K562 (cell line): Measurements from ENCODE around the gene PDE12.

Experiments
- CTCF ChIP-seq, 3 experiments: IDR thresholded peaks in 2 of 3; conservative IDR thresholded peaks in 1 of 3; 2 replicates each; pipeline ENCODE4 v1.5.1; 2011 to 2012; ENCODE audit warnings: low read length in 3 of 3, mild to moderate bottlenecking in 3 of 3, control low read depth in 2 of 3, improper control_type of control experiment in 1 of 3, inconsistent platforms in 1 of 3, low read depth in 1 of 3, mixed read lengths in 1 of 3, moderate library complexity in 1 of 3; ENCODE audit not compliant: insufficient read depth in 2 of 3
- IRF1 ChIP-seq: sonication (generic); formaldehyde crosslinking; IDR thresholded peaks from 2 replicates; pipeline ENCODE4 v1.8.0; 2022; ENCODE audit warnings: missing genetic modification reagents, mild to moderate bottlenecking, borderline replicate concordance
- NFE2 ChIP-seq: IDR thresholded peaks from 2 replicates; pipeline ENCODE4 v1.6.1; 2014; ENCODE audit warnings: antibody characterized with exemption, low read depth
- POLR2A ChIP-seq: fragments of 450-650 bp; conservative IDR thresholded peaks from 2 replicates; pipeline ENCODE4 v1.6.1; 2016
- POLR2AphosphoS5 ChIP-seq: IDR thresholded peaks from 2 replicates; pipeline ENCODE4 v1.6.1; 2011; ENCODE audit warnings: mild to moderate bottlenecking, low read depth, low read length, moderate library complexity; ENCODE audit not compliant: control insufficient read depth, insufficient read depth
- REST ChIP-seq, 2 experiments: fragments of 450-650 bp; formaldehyde crosslinking in 1 of 2; IDR thresholded peaks; 2 replicates each; pipeline versions ENCODE4 v1.4.0 to v1.6.1; 2014 to 2020; ENCODE audit warnings: mild to moderate bottlenecking in 2 of 2, borderline replicate concordance in 1 of 2, low read depth in 1 of 2
- RFX7 ChIP-seq: fragments of 250-450 bp; sonication (Bioruptor Pico); IDR thresholded peaks from 2 replicates; pipeline ENCODE4 v1.5.1; 2021; ENCODE audit warnings: mild to moderate bottlenecking
- SNRNP70 ChIP-seq: fragments of 200-400 bp; formaldehyde crosslinking; optimal IDR thresholded peaks from 2 replicates; pipeline ENCODE3; 2017; ENCODE audit warnings: low read depth, low read length
- SRF ChIP-seq, 2 experiments: fragments of 250-450, 450-650 bp in 1 of 2; sonication (Bioruptor Pico) in 1 of 2; sonication (generic) in 1 of 2; formaldehyde crosslinking; IDR thresholded peaks; 2 replicates each; pipeline versions ENCODE4 v1.5.0 to v1.5.1; 2020 to 2022; ENCODE audit warnings: mild to moderate bottlenecking in 1 of 2, missing genetic modification reagents in 1 of 2
- TAF1 ChIP-seq: IDR thresholded peaks from 2 replicates; pipeline ENCODE4 v1.6.1; 2011; ENCODE audit warnings: mild to moderate bottlenecking, low read length, moderate library complexity; ENCODE audit not compliant: insufficient read depth, control insufficient read depth, severe bottlenecking; ENCODE audit errors: extremely low read depth
- TARDBP ChIP-seq: fragments of 450-650 bp; IDR thresholded peaks from 2 replicates; pipeline ENCODE4 v1.6.1; 2016
- ZC3H11A ChIP-seq: IDR thresholded peaks from 2 replicates; pipeline ENCODE4 v1.6.1; 2012; ENCODE audit warnings: low read depth, low read length, improper control_type of control experiment

- no peak for TF ChIP-seq SNRNP70
- TF ChIP-seq REST (IDR thresholded peaks at IDR 0.05; ENCODE audit: borderline replicate concordance), result peak; percentile 50
- TF ChIP-seq REST (CRISPR knock-in tag; IDR thresholded peaks at IDR 0.05; ENCODE audit: low read depth), result no peak
- no peak for TF ChIP-seq ZC3H11A
- no peak for TF ChIP-seq SRF (CRISPR knock-in tag; IDR thresholded peaks at IDR 0.05)
- TF ChIP-seq TARDBP, result no peak
- no peak for TF ChIP-seq POLR2AphosphoS5
- no peak for TF ChIP-seq RFX7 (CRISPR knock-in tag)
- no peak for TF ChIP-seq CTCF (IDR thresholded peaks at IDR 0.05 in 2 of 3, conservative IDR thresholded peaks at IDR 0.05 in 1 of 3; ENCODE audit: insufficient read depth in 2 of 3, low read depth in 1 of 3, low read length in 3 of 3)
- TF ChIP-seq POLR2A, result no peak
- no peak for TF ChIP-seq TAF1
- no peak for TF ChIP-seq IRF1 (CRISPR knock-in tag)
- TF ChIP-seq NFE2, result no peak
These were observed 11.6 kb upstream of the PDE12 start, which contains the start of gene DNAH12 for GRCh38 chr3:57544181-57545125.
